GM18519 (cell line): ENCODE results near the gene MR1.

Source experiments
- ATAC-seq: cut with Tn5 transposase; IDR thresholded peaks from one replicate; pipeline ENCODE4 v1.9.1; 2021; ENCODE audit warnings: mild to moderate bottlenecking, moderate library complexity; ENCODE audit not compliant: unreplicated experiment, low FRiP score

Gene MR1

GRCh38 chr1:181104790-181105133, 71.0 kb downstream of the MR1 start:
- ATAC-seq = no peak

- peak; percentile 59 for ATAC-seq
Observed at GRCh38 chr1:181105134-181106021, 71.6 kb downstream of the MR1 start.

- no peak for ATAC-seq
Observed at GRCh38 chr1:181106022-181106312, 72.2 kb downstream of the MR1 start.

GRCh38 chr1:181106479-181106878, 72.7 kb downstream of the MR1 start:
- ATAC-seq = no peak

- no peak for ATAC-seq
Observed at GRCh38 chr1:181107711-181108110, 73.9 kb downstream of the MR1 start.

GRCh38 chr1:181108304-181108867, 74.6 kb downstream of the MR1 start:
- no peak for ATAC-seq

- no peak for ATAC-seq
Observed at GRCh38 chr1:181110013-181110412, 76.2 kb downstream of the MR1 start.
